Ishikawa (cell line): Measurements from ENCODE around the gene TMEM120B.

ENCODE experiments used
- CEBPB ChIP-seq: IDR thresholded peaks from 2 replicates; pipeline ENCODE4 v1.6.1; 2012
- CREB1 ChIP-seq: IDR thresholded peaks from 2 replicates; pipeline ENCODE4 v1.6.1; 2012; ENCODE audit warnings: low read depth
- EGR1 ChIP-seq: IDR thresholded peaks from 2 replicates; pipeline ENCODE4 v1.6.1; 2012
- EP300 ChIP-seq: IDR thresholded peaks from 2 replicates; pipeline ENCODE4 v1.6.1; 2012; ENCODE audit warnings: borderline replicate concordance
- FOXM1 ChIP-seq: IDR thresholded peaks from 2 replicates; pipeline ENCODE4 v1.6.1; 2012; ENCODE audit warnings: low read depth, borderline replicate concordance
- NFIC ChIP-seq: IDR thresholded peaks from 2 replicates; pipeline ENCODE4 v1.6.1; 2012
- RAD21 ChIP-seq: IDR thresholded peaks from 2 replicates; pipeline ENCODE4 v1.6.1; 2012; ENCODE audit warnings: low read depth
- TAF1 ChIP-seq: IDR thresholded peaks from 2 replicates; pipeline ENCODE4 v1.6.1; 2012; ENCODE audit warnings: low read depth, mild to moderate bottlenecking
- TCF12 ChIP-seq: IDR thresholded peaks from 2 replicates; pipeline ENCODE4 v1.6.1; 2012; ENCODE audit warnings: low read depth
- TEAD4 ChIP-seq: IDR thresholded peaks from 2 replicates; pipeline ENCODE4 v1.6.1; 2012
- YY1 ChIP-seq: IDR thresholded peaks from 2 replicates; pipeline ENCODE4 v1.6.1; 2012; ENCODE audit warnings: low read depth
- ZBTB7A ChIP-seq: IDR thresholded peaks from 2 replicates; pipeline ENCODE4 v1.6.1; 2012; ENCODE audit warnings: low read depth
- TF ChIP-seq, protein P1 (sequence below): IDR thresholded peaks from 2 replicates; pipeline ENCODE4 v1.6.1; 2012
- TF ChIP-seq, protein P2 (sequence below): IDR thresholded peaks from 2 replicates; pipeline ENCODE4 v1.6.1; 2012
- TF ChIP-seq, protein P3 (sequence below): IDR thresholded peaks from 2 replicates; pipeline ENCODE4 v1.6.1; 2012; ENCODE audit warnings: low read depth, mild to moderate bottlenecking

TMEM120B gene

DNA sequence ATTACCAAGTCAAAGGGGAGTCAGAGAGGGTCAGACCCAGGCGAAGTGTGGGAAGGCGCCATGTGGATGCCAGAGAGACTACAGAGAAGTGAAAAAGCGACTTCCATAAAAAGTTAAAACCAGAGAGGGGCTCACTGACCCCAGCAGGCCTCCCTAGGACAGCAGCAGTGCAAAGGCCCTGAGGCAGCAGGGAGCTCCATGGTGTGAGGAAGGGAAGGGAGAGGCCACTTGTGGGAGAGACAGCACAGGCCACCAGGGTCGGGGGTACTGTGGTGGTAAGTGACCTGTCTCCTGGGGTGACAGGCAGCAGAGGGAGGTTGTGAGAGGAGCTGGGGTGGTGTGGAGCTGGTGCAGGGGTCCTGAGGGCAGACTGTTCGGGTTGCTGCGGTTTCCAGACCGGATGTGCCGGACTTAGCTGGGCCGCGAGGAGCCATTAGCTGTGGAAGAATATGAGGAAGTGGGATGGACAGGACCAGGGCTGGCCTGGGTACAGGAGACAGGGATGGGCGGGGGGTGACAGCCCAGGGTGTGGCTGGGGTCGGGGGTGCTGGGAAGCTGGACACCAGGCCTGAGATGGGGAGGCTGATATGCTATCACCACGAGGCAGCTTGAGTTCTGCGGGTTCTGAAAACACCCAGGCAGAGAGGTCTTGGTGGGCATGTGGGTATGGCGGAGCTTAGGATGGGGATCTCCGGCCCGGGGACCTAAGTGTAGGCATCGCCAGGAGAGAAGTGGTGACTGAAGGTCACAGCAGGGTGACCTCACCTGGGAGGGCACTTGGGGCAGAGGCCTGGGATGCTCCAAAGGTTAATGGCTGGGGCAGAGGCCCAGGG is 114.0 kb downstream of the TMEM120B start:
- TF ChIP-seq EGR1 = no peak
- no peak for TF ChIP-seq NFIC
- TF ChIP-seq ZBTB7A = no peak
- TF ChIP-seq, protein P1, sequence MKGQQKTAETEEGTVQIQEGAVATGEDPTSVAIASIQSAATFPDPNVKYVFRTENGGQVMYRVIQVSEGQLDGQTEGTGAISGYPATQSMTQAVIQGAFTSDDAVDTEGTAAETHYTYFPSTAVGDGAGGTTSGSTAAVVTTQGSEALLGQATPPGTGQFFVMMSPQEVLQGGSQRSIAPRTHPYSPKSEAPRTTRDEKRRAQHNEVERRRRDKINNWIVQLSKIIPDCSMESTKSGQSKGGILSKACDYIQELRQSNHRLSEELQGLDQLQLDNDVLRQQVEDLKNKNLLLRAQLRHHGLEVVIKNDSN = no peak
- TF ChIP-seq, protein P2, sequence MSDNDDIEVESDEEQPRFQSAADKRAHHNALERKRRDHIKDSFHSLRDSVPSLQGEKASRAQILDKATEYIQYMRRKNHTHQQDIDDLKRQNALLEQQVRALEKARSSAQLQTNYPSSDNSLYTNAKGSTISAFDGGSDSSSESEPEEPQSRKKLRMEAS = no peak
- TF ChIP-seq FOXM1 = no peak
- TF ChIP-seq, protein P3, sequence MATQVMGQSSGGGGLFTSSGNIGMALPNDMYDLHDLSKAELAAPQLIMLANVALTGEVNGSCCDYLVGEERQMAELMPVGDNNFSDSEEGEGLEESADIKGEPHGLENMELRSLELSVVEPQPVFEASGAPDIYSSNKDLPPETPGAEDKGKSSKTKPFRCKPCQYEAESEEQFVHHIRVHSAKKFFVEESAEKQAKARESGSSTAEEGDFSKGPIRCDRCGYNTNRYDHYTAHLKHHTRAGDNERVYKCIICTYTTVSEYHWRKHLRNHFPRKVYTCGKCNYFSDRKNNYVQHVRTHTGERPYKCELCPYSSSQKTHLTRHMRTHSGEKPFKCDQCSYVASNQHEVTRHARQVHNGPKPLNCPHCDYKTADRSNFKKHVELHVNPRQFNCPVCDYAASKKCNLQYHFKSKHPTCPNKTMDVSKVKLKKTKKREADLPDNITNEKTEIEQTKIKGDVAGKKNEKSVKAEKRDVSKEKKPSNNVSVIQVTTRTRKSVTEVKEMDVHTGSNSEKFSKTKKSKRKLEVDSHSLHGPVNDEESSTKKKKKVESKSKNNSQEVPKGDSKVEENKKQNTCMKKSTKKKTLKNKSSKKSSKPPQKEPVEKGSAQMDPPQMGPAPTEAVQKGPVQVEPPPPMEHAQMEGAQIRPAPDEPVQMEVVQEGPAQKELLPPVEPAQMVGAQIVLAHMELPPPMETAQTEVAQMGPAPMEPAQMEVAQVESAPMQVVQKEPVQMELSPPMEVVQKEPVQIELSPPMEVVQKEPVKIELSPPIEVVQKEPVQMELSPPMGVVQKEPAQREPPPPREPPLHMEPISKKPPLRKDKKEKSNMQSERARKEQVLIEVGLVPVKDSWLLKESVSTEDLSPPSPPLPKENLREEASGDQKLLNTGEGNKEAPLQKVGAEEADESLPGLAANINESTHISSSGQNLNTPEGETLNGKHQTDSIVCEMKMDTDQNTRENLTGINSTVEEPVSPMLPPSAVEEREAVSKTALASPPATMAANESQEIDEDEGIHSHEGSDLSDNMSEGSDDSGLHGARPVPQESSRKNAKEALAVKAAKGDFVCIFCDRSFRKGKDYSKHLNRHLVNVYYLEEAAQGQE = no peak
- TF ChIP-seq TCF12 = no peak
- TF ChIP-seq CREB1 = no peak
- no peak for TF ChIP-seq CEBPB
- TF ChIP-seq TEAD4 = no peak
- no peak for TF ChIP-seq TAF1
- TF ChIP-seq RAD21 = no peak

DNA sequence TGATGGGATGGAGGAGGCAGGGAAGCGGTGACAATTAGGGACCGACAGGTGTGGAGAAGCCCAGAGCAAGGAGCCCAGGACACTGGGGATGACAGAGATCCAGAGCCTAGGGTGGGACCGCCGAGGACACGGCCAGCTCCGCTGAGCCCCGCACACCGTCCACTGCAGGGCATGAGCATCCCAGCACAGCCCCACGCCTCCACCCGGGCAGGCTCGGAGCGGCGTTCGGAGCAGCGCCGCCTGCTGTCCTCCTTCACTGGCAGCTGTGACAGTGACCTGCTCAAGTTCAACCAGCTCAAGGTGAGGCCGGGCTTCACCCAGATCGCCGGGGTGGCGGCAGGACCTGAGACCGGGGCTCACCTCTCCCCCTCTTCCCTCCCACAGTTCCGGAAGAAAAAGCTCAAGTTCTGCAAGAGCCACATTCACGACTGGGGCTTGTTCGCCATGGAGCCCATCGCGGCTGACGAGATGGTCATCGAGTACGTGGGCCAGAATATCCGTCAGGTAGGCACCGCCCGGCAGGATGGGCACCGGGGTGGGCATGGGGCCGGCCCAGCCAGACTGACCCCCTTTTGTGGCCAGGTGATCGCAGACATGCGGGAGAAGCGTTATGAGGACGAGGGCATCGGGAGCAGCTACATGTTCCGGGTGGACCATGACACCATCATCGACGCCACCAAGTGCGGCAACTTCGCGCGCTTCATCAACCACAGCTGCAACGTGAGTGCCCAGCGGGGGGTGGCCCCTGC is 115.0 kb downstream of the TMEM120B start:
- TF ChIP-seq CEBPB (no peak), FOXM1 (no peak)
- TF ChIP-seq, protein P2 = no peak

DNA sequence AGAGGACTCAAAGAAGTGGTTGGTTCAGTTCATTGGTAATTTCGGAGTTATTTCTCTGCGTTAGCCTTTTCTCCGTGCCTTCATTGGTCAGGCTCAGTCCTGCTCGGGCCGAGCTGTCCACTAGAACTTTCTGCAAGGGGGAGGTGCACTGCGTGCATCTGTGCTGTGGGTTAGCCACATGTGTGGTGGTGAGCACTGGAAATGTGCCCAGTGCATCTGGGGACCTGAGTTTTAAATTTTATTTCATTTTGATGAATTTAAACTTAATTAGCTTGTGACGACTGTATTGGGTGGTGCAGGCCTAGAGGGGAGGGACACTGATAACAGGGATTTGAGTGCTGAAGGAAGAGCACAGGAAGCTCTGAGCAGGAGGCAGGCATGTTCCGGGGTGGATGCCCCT is 115.8 kb downstream of the TMEM120B start:
- TF ChIP-seq TCF12 (no peak), RAD21 (no peak), TEAD4 (no peak), CREB1 (no peak), YY1 (no peak), EP300 (no peak), CEBPB (no peak), ZBTB7A (no peak), NFIC (no peak), EGR1 (no peak)
- TF ChIP-seq, protein P2 = no peak

DNA sequence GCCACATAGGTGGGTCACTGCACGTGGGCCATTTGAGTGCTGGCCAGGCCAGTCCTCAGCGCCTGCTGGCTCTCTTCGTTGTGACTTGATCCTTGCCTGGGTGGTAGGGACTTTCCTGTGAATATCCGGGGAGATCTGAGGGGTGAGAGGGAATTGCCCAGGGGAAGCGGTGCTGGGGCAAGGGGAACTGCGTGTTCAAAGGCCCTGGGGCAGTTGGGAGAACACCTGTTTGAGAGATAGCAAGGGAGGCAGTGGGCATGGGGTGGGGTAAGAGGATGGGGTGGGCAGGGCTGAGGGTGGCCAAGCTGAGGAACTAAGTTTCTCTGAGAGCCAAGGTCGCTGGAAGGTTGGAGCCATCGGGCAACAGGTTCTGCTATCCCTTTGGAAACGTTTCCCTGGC is 116.3 kb downstream of the TMEM120B start:
- TF ChIP-seq CREB1 = no peak
- TF ChIP-seq EP300 = no peak
- TF ChIP-seq CEBPB = no peak

DNA sequence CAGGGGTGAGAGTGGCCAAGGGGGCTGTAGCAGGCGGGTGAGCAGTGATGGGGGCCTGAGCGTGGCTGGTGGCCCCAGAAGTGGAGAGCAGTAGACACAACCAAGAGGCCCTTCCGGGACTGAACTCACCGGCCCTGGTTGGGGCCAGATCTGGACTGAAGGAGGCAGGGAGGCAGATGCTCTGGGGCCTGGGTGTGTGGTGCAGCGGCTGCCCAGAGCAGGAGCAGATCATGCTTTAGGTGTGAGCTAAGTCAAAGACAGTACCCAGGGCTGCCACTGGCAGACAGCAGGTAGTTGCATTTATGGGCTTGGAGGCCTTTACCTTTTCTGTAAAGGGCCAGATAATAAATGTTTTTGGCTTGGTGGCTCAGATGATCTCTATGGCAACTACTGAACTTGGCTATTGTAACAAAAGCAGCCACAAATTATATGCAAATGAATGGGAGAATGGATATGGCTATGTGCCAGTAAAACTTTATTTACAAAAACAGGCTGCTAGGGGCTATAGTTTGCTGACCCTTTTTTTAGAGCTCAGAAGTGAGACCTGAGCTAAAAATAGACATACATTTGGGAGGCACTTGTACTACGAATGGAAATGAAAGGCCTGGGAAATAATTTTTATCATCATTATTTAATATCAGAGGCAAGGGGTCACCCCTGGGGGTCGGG is 116.8 kb downstream of the TMEM120B start:
- TF ChIP-seq RAD21 (no peak), TAF1 (no peak), EGR1 (no peak)

DNA sequence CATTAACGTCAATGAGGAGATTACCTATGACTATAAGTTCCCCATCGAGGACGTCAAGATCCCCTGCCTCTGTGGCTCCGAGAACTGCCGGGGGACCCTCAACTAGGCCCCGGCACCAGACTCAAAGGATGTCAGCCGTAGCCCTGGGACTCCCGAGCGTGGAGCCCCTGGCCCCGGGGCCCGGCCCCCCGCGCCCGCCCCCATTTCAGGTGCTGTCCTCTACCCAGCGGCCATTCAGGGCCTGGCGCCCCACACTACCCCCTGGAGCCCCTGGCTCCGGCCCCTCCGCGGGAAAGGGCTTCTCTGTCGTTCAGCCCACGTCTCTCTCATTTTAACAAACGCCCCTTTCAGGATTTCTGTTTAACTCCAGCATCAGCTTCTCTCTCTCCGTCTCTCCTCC is 117.6 kb downstream of the TMEM120B start:
- no peak for TF ChIP-seq EP300
- TF ChIP-seq TAF1 = no peak

DNA sequence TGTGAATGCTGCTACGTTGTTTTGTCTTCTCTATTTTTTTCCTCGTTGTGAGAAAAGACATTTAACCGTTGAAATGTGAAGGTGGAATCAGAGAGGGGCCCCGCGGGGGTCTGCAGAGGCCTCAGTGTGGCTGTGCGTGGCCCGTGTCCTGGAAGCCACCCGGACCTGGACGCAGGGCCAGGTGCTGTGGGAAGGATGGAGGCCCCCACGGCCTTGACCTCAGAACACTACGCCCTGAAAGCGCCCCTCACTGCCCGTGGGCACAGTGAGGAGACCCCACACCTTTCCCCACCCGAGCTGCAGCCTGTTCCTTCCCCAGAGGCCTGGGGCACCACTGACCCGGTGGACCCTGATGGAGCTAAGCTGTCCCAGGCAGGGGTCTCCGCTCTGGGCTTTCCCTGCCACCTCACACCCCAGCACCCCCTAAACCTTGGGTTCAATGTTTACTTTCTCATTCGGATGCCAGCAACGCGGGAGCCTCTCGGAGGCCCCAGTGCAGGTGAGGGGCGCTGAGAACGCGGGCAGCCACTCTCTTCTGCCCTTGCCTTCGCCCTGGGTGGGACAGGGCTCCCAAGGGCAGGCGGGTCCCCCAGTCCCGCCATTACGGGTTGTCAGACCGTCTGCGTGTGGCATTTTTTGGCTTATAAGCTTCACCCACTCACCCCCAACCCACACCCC is 118.2 kb downstream of the TMEM120B start:
- TF ChIP-seq TAF1 (no peak), EGR1 (no peak), EP300 (no peak), ZBTB7A (no peak), TCF12 (no peak), CREB1 (no peak), FOXM1 (no peak), NFIC (no peak), RAD21 (no peak), CEBPB (no peak)
- TF ChIP-seq, protein P2 = no peak
- TF ChIP-seq, protein P1 = no peak
